Measurements from ENCODE around the gene INTS2. TPM values are rescaled to one million over a fixed set of nuclear protein-coding genes. Genes with fewer than 3 reads are reported as not detected.

Gene INTS2
- total and polyA plus RNA-seq, 8 donors: 0.58 to 32.5 (median 3.4) TPM

DNA sequence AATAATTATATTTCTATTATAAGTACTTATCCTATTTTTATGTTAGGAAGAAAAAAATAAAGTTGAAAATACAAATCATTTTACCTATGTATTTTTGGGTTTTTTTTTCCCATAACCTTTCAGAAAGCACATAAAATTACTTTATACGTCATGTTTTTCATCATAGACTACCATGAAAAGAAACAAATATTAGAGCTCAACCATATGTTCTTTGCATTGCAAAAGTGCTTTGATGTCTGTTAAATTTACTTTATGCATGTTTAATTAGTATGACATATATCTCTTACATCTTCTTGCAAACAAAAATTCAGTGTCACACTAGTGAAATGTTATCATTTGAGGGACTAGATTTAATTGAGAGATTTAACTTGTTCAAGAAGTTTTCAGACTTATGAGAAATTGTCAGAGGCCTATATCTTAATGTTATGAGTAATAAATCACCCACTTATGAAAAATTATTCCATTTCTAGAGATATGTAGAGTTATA is 88.4 kb downstream of the INTS2 start:
- intact Hi-C loops (cut with DNase I; ENCODE audit: low total_unique reads): loop anchor here (10.0 kb wide), 1 partner anchor 425 kb away; no protein-coding TSS in a partner anchor
- TF ChIP-seq, protein P1, sequence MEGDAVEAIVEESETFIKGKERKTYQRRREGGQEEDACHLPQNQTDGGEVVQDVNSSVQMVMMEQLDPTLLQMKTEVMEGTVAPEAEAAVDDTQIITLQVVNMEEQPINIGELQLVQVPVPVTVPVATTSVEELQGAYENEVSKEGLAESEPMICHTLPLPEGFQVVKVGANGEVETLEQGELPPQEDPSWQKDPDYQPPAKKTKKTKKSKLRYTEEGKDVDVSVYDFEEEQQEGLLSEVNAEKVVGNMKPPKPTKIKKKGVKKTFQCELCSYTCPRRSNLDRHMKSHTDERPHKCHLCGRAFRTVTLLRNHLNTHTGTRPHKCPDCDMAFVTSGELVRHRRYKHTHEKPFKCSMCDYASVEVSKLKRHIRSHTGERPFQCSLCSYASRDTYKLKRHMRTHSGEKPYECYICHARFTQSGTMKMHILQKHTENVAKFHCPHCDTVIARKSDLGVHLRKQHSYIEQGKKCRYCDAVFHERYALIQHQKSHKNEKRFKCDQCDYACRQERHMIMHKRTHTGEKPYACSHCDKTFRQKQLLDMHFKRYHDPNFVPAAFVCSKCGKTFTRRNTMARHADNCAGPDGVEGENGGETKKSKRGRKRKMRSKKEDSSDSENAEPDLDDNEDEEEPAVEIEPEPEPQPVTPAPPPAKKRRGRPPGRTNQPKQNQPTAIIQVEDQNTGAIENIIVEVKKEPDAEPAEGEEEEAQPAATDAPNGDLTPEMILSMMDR (IDR thresholded peaks at IDR 0.05): no peak
- TF ChIP-seq EP300 (IDR thresholded peaks at IDR 0.05) (no peak), POLR2A (IDR thresholded peaks at IDR 0.05) (no peak), POLR2AphosphoS5 (IDR thresholded peaks at IDR 0.05) (no peak)
- 90 to 96% (median 92%) methylated on average over 1 of the region's 1 CpG for WGBS, 5 donors
- DNase-seq: no peak
- Histone ChIP-seq H3K27me3 (no peaks in the 10 kb centered on the region), H3K27ac (no peak overlapping the region), H3K9me3 (no peaks in the 10 kb centered on the region), H3K4me3 (no peak overlapping the region), H3K4me1 (no peaks in the 10 kb centered on the region), H3K36me3 (no peaks in the 10 kb centered on the region)

DNA sequence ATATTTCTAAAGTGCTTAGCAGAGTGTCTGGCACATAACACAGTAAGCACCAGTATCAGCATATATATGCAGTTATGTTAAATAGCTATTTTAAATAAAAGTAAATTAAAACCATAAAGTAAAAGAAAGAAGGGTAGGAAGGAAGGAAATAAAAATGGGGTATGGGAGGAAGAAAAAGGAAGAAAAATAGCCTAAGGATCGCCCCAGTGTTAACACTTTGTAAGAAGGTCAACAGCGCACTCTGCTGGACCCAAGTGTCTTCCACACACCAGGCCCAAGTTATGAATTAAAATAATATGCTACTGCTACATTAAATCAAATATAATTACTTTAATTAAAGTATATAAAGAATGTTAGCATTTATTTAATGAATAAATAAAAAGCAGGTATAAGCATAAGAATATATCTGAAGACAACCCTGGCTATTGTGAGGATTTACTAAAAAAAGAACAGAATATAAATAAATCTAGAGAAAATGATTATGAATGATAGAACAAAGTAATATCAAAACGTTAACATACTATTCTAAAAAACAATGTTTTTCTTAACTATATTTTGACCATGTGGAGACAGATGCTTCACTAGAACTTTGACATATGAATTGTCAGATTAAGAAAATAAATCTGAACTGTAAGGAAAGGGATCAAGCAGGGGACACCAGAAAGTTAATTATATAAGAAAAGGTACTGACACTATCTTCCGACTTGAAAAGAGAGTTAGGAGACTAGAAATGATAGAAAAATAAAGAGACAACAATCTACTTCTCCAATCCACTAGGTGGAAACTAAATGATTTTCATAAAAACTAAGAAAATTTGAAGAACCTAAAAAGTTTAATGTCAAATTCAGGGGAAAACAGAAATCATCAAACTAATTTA is 90.4 kb downstream of the INTS2 start:
- peak; percentile 65 to 87 for DNase-seq
- Histone ChIP-seq H3K27ac (no peak overlapping the region), H3K36me3 (no peaks in the 10 kb centered on the region), H3K27me3 (no peaks in the 10 kb centered on the region), H3K4me3 (no peak overlapping the region), H3K4me1 (no peaks in the 10 kb centered on the region), H3K9me3 (no peaks in the 10 kb centered on the region)
- TF ChIP-seq POLR2A (IDR thresholded peaks at IDR 0.05): no peak
- no peak for TF ChIP-seq POLR2AphosphoS5 (IDR thresholded peaks at IDR 0.05)
- TF ChIP-seq, protein P1 (IDR thresholded peaks at IDR 0.05): peak in 5 of 7 experiments; percentile 26 to 66 (median 54)
- WGBS, 5 donors: 47 to 53% (median 52%) methylated on average over 4 of the region's 4 CpGs
- intact Hi-C loops (cut with DNase I; ENCODE audit: low total_unique reads): loop anchor here (10.0 kb wide), 1 partner anchor 423 kb away; no protein-coding TSS in a partner anchor

DNA sequence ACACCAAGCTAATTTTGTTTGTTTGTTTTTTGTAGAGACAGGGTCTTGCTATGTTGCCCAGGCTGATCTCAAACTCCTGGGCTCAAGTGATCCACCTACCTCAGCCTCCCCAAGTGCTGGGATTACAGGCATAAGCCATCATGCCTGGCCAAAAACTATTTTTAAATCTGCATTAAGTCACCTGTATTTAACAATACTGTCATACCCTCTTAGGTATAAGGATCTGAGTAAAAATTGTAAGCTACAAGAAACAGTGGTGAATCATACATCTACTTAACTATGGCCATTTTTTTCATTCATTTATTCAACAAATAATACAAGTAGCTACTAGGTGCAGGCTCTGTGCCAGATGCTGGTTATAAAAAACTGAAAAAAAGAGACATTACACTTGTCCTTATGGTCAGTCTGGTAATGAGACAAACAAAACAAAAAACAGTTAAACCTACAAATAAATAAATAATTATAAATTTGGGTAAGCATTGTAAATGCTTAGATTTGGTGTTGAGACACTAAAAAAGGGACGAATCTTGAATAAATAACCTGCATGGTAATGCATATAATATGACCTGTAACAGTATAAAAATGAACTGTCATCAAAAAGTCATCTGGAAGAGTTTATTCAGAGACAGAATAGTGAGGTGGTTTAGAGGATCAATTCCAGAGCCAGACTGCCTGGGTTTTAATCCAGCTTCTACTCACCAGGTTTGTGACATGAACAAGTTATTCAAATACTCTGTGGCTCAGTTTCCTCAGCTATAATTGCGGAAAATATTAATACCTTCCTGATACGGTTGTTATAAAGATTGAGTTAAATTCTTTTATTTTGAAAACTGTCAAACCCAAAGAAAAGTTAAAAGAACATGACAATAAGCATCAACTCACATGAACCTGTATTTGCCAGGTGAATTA is 91.3 kb downstream of the INTS2 start:
- intact Hi-C loops (cut with DNase I; ENCODE audit: low total_unique reads): loop anchor here (10.0 kb wide), 1 partner anchor 422 kb away; no protein-coding TSS in a partner anchor
- no peaks in the 10 kb centered on the region for H3K36me3 ChIP-seq
- 86 to 94% (median 90%) methylated on average over 3 of the region's 3 CpGs for WGBS, 5 donors
- no peak for DNase-seq
- H3K27me3 ChIP-seq: no peaks in the 10 kb centered on the region
- H3K4me1 ChIP-seq: no peaks in the 10 kb centered on the region
- no peak overlapping the region for H3K27ac ChIP-seq
- no peaks in the 10 kb centered on the region for H3K9me3 ChIP-seq
- no peak overlapping the region for H3K4me3 ChIP-seq
- TF ChIP-seq, protein P1 (IDR thresholded peaks at IDR 0.05): no peak
- TF ChIP-seq POLR2A (IDR thresholded peaks at IDR 0.05) (no peak), POLR2AphosphoS5 (IDR thresholded peaks at IDR 0.05) (no peak), EP300 (IDR thresholded peaks at IDR 0.05) (no peak)

DNA sequence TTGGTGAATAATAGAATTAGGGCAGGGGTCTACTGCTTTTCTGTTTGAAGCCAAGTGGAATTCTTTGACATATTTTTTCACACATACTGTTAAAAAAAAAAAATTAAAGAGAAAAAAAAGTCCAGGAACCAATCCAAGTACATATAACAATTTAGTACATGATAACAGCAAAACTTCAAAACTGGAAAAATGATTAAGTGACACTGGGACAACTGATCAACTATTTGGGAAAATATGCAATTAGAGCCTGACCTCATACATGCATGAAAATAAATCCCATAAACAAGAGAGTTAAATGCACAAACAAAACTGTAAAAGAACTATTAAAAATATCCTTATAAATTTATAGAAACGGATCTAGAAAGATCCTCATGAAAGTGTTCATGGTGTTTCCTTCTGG is 92.2 kb downstream of the INTS2 start:
- TF ChIP-seq, protein P1 (IDR thresholded peaks at IDR 0.05): no peak
- Histone ChIP-seq H3K9me3 (no peaks in the 10 kb centered on the region), H3K4me1 (no peaks in the 10 kb centered on the region), H3K27ac (no peak overlapping the region), H3K27me3 (no peaks in the 10 kb centered on the region), H3K36me3 (no peaks in the 10 kb centered on the region), H3K4me3 (no peak overlapping the region)
- intact Hi-C loops (cut with DNase I; ENCODE audit: low total_unique reads): loop anchor here (10.0 kb wide), 1 partner anchor 421 kb away; no protein-coding TSS in a partner anchor
- 66 to 95% (median 78%) methylated on average over 1 of the region's 1 CpG for WGBS, 5 donors
- no peak for DNase-seq

Measured in stomach (tissue), 9 donors.